HCT116 (cell line): Measurements from ENCODE around the gene ANKRD2.
"Not testable (repeated sequence)": the region's sequence is repeated elsewhere in the genome, so short reads cannot be mapped to it uniquely, and the experiment has no call there.

ENCODE experiments used
- EZH2 ChIP-seq: fragments of 200-600 bp; sonication (generic); IDR thresholded peaks from 2 replicates; pipeline ENCODE4 v1.6.1; 2017; ENCODE audit warnings: antibody characterized with exemption, mixed run types
- EZH2phosphoT487 ChIP-seq: fragments of 200-600 bp; IDR thresholded peaks from 2 replicates; pipeline ENCODE4 v1.6.1; 2018; ENCODE audit warnings: antibody characterized with exemption, borderline replicate concordance
- MAX ChIP-seq: IDR thresholded peaks from 2 replicates; pipeline ENCODE4 v1.6.1; 2012
- POLR2A ChIP-seq: IDR thresholded peaks from 2 replicates; pipeline ENCODE4 v1.7.0; 2011; ENCODE audit warnings: borderline replicate concordance; ENCODE audit not compliant: insufficient read depth, insufficient read length; ENCODE audit errors: extremely low read depth
- POLR2AphosphoS5 ChIP-seq: IDR thresholded peaks from 2 replicates; pipeline ENCODE4 v1.6.1; 2011; ENCODE audit warnings: mild to moderate bottlenecking, low read depth, low read length, moderate library complexity
- RAD21 ChIP-seq: IDR thresholded peaks from 2 replicates; pipeline ENCODE4 v1.6.1; 2012; ENCODE audit warnings: low read depth, mild to moderate bottlenecking
- SIN3A ChIP-seq: IDR thresholded peaks from 2 replicates; pipeline ENCODE4 v1.6.1; 2012; ENCODE audit warnings: low read depth
- SP1 ChIP-seq: IDR thresholded peaks from 2 replicates; pipeline ENCODE4 v1.6.1; 2012; ENCODE audit warnings: low read depth
- SRF ChIP-seq: IDR thresholded peaks from 2 replicates; pipeline ENCODE4 v1.6.1; 2012; ENCODE audit warnings: low read depth
- YY1 ChIP-seq: IDR thresholded peaks from 2 replicates; pipeline ENCODE4 v1.6.1; 2011; ENCODE audit warnings: low read length, low read depth, moderate library complexity, mild to moderate bottlenecking; ENCODE audit not compliant: insufficient replicate concordance; ENCODE audit errors: extremely low read depth
- ZBTB33 ChIP-seq: IDR thresholded peaks from 2 replicates; pipeline ENCODE4 v1.6.1; 2011; ENCODE audit warnings: mild to moderate bottlenecking, low read length, moderate library complexity; ENCODE audit not compliant: insufficient replicate concordance; ENCODE audit errors: extremely low read depth
- ZNF274 ChIP-seq: fragments of 200-500 bp; sonication (Bioruptor generic); IDR thresholded peaks from 2 replicates; pipeline ENCODE4 v1.6.1; 2014; ENCODE audit warnings: mild to moderate bottlenecking, low read depth, low read length, inconsistent platforms
- TF ChIP-seq, protein P1 (sequence below), 3 experiments: fragments of 200-600 bp in 1 of 3; sonication (generic) in 1 of 3; IDR thresholded peaks in 2 of 3; conservative IDR thresholded peaks in 1 of 3; 2 replicates each; pipeline ENCODE4 v1.5.1; 2012 to 2017; ENCODE audit warnings: low read depth in 2 of 3, low read length in 2 of 3, antibody characterized with exemption in 1 of 3, borderline replicate concordance in 1 of 3, control low read depth in 1 of 3, mild to moderate bottlenecking in 1 of 3, mixed read lengths in 1 of 3, mixed run types in 1 of 3, moderate library complexity in 1 of 3; ENCODE audit not compliant: insufficient read depth in 1 of 3
- TF ChIP-seq, protein P2 (sequence below): IDR thresholded peaks from 2 replicates; pipeline ENCODE4 v1.6.1; 2012; ENCODE audit warnings: low read depth

DNA sequence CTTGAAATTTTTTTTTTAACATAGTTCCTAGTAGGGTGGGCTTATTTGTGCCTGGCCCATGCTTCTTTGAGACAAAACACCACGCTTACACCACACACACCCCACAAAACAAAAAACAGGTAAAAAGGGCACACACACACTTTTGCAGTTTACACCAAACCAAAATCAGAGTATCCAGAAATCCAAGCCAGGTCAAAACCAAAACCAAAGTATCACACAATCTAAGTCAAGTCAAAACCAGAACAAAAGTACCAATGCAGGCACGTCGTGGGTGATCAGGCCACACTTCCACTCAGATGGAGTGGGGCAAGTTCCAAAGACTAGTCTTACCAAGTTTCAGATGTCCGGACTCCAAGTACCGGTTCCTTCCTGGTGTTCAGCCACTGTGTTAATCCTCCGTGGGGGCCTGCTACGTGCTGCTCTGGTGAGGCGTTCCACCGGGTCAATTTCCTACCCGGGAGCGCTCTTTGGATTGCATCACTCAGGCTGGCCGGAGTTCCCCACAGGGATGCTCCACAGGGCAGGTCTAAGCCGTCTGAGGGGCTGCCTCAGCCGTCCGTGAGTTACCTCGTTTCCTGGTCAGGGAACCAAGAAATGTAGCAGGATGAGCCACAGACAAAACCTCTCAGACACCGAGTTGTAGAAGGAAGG lies 11.7 kb upstream of the ANKRD2 start:
- TF ChIP-seq POLR2AphosphoS5, SP1, ZNF274, YY1, POLR2A, EZH2phosphoT487, SIN3A, SRF, RAD21, ZBTB33, EZH2, MAX: not testable (repeated sequence)
- TF ChIP-seq, protein P1, sequence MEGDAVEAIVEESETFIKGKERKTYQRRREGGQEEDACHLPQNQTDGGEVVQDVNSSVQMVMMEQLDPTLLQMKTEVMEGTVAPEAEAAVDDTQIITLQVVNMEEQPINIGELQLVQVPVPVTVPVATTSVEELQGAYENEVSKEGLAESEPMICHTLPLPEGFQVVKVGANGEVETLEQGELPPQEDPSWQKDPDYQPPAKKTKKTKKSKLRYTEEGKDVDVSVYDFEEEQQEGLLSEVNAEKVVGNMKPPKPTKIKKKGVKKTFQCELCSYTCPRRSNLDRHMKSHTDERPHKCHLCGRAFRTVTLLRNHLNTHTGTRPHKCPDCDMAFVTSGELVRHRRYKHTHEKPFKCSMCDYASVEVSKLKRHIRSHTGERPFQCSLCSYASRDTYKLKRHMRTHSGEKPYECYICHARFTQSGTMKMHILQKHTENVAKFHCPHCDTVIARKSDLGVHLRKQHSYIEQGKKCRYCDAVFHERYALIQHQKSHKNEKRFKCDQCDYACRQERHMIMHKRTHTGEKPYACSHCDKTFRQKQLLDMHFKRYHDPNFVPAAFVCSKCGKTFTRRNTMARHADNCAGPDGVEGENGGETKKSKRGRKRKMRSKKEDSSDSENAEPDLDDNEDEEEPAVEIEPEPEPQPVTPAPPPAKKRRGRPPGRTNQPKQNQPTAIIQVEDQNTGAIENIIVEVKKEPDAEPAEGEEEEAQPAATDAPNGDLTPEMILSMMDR (IDR thresholded peaks at IDR 0.05 in 2 of 3, conservative IDR thresholded peaks at IDR 0.05 in 1 of 3; ENCODE audit: borderline replicate concordance in 1 of 3, insufficient read depth in 1 of 3, low read depth in 2 of 3, low read length in 2 of 3): not testable (repeated sequence)
- TF ChIP-seq, protein P2, sequence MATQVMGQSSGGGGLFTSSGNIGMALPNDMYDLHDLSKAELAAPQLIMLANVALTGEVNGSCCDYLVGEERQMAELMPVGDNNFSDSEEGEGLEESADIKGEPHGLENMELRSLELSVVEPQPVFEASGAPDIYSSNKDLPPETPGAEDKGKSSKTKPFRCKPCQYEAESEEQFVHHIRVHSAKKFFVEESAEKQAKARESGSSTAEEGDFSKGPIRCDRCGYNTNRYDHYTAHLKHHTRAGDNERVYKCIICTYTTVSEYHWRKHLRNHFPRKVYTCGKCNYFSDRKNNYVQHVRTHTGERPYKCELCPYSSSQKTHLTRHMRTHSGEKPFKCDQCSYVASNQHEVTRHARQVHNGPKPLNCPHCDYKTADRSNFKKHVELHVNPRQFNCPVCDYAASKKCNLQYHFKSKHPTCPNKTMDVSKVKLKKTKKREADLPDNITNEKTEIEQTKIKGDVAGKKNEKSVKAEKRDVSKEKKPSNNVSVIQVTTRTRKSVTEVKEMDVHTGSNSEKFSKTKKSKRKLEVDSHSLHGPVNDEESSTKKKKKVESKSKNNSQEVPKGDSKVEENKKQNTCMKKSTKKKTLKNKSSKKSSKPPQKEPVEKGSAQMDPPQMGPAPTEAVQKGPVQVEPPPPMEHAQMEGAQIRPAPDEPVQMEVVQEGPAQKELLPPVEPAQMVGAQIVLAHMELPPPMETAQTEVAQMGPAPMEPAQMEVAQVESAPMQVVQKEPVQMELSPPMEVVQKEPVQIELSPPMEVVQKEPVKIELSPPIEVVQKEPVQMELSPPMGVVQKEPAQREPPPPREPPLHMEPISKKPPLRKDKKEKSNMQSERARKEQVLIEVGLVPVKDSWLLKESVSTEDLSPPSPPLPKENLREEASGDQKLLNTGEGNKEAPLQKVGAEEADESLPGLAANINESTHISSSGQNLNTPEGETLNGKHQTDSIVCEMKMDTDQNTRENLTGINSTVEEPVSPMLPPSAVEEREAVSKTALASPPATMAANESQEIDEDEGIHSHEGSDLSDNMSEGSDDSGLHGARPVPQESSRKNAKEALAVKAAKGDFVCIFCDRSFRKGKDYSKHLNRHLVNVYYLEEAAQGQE: not testable (repeated sequence)
